SJCRH30 (cell line): ENCODE measurements around the gene ATG5. TPM values are rescaled to one million over a fixed set of nuclear protein-coding genes. Genes with fewer than 3 reads are reported as not detected.

Source experiments
- DNase-seq, 2 experiments: peaks; one replicate each; pipeline ENCODE4 v3.0.0-alpha.2; 2015 to 2020
- H3K27ac ChIP-seq: fragments of 250-450 bp; sonication (Bioruptor Pico); 2 replicates; pipeline ENCODE4 v1.5.1; 2020; ENCODE audit warnings: mild to moderate bottlenecking, moderate library complexity
- H3K27me3 ChIP-seq: fragments of 250-450 bp; sonication (Bioruptor Pico); 2 replicates; pipeline ENCODE4 v1.5.1; 2020; ENCODE audit warnings: mild to moderate bottlenecking, moderate library complexity
- H3K36me3 ChIP-seq: fragments of 250-450 bp; sonication (Bioruptor Pico); 2 replicates; pipeline ENCODE4 v1.5.1; 2020; ENCODE audit warnings: mild to moderate bottlenecking, moderate library complexity
- H3K4me1 ChIP-seq: fragments of 250-450 bp; sonication (Bioruptor Pico); 2 replicates; pipeline ENCODE4 v1.5.1; 2020; ENCODE audit warnings: mild to moderate bottlenecking, moderate library complexity
- H3K4me3 ChIP-seq: fragments of 250-450 bp; sonication (Bioruptor Pico); 2 replicates; pipeline ENCODE4 v1.5.1; 2020; ENCODE audit warnings: mild to moderate bottlenecking, moderate library complexity
- H3K9me3 ChIP-seq: fragments of 250-450 bp; sonication (Bioruptor Pico); replicated peaks from 2 replicates; pipeline ENCODE4 v1.5.1; 2020; ENCODE audit warnings: mild to moderate bottlenecking, moderate library complexity
- total RNA-seq: library from RNA; depleted of rRNA; stranded (reverse); fragments of >200 nt; shearing (Covaris generic); gene quantifications from 2 replicates; pipeline ENCODE4 v1.2.3, GENCODE V29; 2014

The ATG5 gene
- total RNA-seq, 1 experiment from 2014 or later: 49.1 TPM

- no peak overlapping the region for H3K27ac ChIP-seq
- H3K4me1 ChIP-seq: 0 out of 2 replicates have a peak, but pooled peaks cover 2% of the 10 kb centered on the region
- peak; percentile 25 to 56 for DNase-seq
Measured at GRCh38 chr6:106334646-106335448, 9.3 kb upstream of the ATG5 start.

DNA sequence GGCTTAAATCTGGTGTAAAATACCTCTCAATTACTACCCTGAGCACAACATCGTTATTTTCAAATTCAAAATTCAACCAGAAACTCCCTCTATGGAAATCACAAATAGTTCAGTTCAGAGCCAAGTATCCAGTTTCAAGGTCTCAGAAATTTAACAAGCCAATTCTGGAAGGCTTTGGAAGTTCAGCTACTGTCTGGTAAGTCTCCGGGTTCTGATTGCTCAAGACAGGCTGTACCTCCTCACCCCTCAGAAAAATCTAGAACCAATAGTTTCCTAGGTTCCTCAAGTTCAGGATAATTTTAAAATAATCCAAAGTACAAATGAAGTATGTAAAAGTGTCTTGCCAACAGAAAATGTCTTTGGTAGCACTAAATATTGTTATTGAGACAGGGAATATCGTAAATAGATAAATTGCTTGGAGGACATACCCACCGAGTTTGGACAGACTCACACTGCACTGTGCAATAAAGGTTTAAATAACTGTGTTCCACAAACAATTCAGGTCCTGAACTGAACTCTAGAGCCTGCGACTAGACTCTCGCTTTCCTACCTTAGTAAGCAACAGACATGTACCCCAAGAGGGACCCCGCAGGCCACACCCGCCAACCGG, 729 bp downstream of the ATG5 start:
- Histone ChIP-seq H3K36me3 (no peaks in the 10 kb centered on the region), H3K4me3 (peak overlapping the region; percentile 90), H3K27ac (peak overlapping the region; percentile 76), H3K4me1 (no peaks in the 10 kb centered on the region), H3K27me3 (no peaks in the 10 kb centered on the region), H3K9me3 (no peaks in the 10 kb centered on the region)
- DNase-seq: no peak

More at GRCh38 chr6:106334646-106335448, 9.3 kb upstream of the ATG5 start:
- Histone ChIP-seq H3K9me3 (no peaks in the 10 kb centered on the region), H3K4me3 (no peak overlapping the region), H3K36me3 (no peaks in the 10 kb centered on the region), H3K27me3 (no peaks in the 10 kb centered on the region)

- H3K27me3 ChIP-seq: no peaks in the 10 kb centered on the region
- peaks cover 2% of the 10 kb centered on the region for H3K4me1 ChIP-seq
- no peaks in the 10 kb centered on the region for H3K36me3 ChIP-seq
- DNase-seq: no peak
- no peaks in the 10 kb centered on the region for H3K9me3 ChIP-seq
- H3K27ac ChIP-seq: no peak overlapping the region
- H3K4me3 ChIP-seq: no peak overlapping the region
Measured at GRCh38 chr6:106321940-106322339, 3.6 kb downstream of the ATG5 start.

GRCh38 chr6:106318851-106319250, 6.7 kb downstream of the ATG5 start:
- Histone ChIP-seq H3K4me3 (no peak overlapping the region), H3K36me3 (peaks cover 20% of the 10 kb centered on the region), H3K4me1 (peaks cover 21% of the 10 kb centered on the region), H3K27ac (no peak overlapping the region), H3K9me3 (no peaks in the 10 kb centered on the region), H3K27me3 (no peaks in the 10 kb centered on the region)
- no peak for DNase-seq

- H3K27me3 ChIP-seq: no peaks in the 10 kb centered on the region
- no peak overlapping the region for H3K4me3 ChIP-seq
- H3K36me3 ChIP-seq: peaks cover 27% of the 10 kb centered on the region
- no peak for DNase-seq
- H3K27ac ChIP-seq: no peak overlapping the region
- H3K9me3 ChIP-seq: no peaks in the 10 kb centered on the region
- peaks cover 21% of the 10 kb centered on the region for H3K4me1 ChIP-seq
Measured at GRCh38 chr6:106318061-106318460, 7.5 kb downstream of the ATG5 start.

GRCh38 chr6:106316375-106316766, 9.2 kb downstream of the ATG5 start:
- Histone ChIP-seq H3K9me3 (no peaks in the 10 kb centered on the region), H3K27me3 (no peaks in the 10 kb centered on the region), H3K4me1 (peaks cover 26% of the 10 kb centered on the region), H3K36me3 (peaks cover 29% of the 10 kb centered on the region), H3K27ac (peak overlapping the region; percentile 61), H3K4me3 (no peak overlapping the region)
- no peak for DNase-seq

- Histone ChIP-seq H3K27me3 (no peaks in the 10 kb centered on the region), H3K9me3 (no peaks in the 10 kb centered on the region), H3K4me3 (no peak overlapping the region), H3K36me3 (peaks cover 31% of the 10 kb centered on the region), H3K27ac (peak overlapping the region; percentile 61), H3K4me1 (peaks cover 31% of the 10 kb centered on the region)
- DNase-seq: peak; percentile 35 to 73
Measured at GRCh38 chr6:106315765-106316374, 9.7 kb downstream of the ATG5 start.

DNA sequence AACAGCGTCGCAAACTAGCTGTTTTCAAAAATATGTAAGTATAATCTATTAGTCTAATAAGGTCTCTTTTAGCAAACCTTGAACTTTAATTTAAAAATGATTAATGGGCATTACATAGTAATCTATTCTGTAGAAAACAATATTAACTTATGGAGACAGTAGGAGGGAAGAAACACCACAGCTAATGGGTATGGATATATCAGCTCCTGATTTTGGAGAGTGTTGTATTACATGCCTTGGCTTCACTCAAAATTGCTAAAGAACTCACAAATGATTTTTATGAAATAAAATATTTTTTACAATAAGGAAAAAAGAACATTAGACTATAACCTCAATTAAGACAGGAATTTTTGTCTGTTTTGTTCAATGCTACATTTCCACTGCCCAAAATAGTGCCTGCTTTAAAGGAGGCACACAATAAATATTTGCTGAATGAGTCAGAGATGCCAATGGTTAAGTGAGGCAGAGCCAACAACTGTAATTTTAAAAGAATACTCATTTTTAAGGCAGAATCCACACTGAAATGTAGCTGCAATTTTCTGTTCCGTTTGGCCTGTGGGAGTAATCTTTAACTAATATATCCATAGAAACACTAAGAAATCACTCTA, 15.7 kb downstream of the ATG5 start:
- Histone ChIP-seq H3K4me1 (peaks cover 36% of the 10 kb centered on the region), H3K9me3 (no peaks in the 10 kb centered on the region), H3K4me3 (no peak overlapping the region), H3K27me3 (no peaks in the 10 kb centered on the region), H3K27ac (peak overlapping the region; percentile 35), H3K36me3 (peaks cover 38% of the 10 kb centered on the region)
- peak in 1 of 2 experiments; percentile 41 for DNase-seq

DNA sequence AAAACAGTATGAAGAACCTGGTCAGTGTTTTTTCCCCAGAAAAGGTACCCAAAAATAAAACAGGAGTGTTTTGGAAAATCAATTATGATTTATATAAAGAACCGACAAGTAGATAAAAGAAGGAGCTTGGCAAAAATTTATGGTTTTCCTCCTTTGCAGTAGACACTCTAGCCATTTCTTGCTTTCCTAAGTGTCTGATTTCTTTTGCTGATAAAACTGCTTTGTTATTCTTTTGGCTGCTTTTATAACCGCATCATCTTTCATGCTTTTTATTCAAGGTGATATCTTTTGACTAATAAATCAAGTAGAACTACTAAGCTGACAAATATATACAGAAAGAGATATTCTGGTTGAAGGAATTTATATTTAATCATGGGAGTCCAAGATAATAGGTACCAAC, 16.6 kb downstream of the ATG5 start:
- H3K4me1 ChIP-seq: peaks cover 36% of the 10 kb centered on the region
- no peaks in the 10 kb centered on the region for H3K9me3 ChIP-seq
- peaks cover 29% of the 10 kb centered on the region for H3K36me3 ChIP-seq
- H3K27ac ChIP-seq: no peak overlapping the region
- no peak overlapping the region for H3K4me3 ChIP-seq
- no peak for DNase-seq
- H3K27me3 ChIP-seq: no peaks in the 10 kb centered on the region

DNA sequence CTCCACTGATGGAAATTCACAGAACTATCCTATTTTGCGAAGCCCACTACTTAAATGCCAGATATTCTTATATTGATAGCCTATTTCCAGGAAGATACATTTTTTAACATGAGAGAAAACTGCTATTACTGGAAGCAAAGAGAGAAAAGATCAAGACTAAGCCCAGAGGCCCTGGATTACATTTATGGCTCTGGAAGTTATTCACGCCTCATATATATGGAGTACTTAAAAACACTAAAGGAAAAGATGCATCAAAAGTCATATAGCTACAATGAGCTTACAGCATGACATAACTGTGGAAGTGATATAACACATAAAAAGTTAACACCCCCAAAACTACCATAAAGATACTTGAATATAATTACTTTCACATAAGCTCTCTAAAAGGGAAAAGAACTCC, 19.8 kb downstream of the ATG5 start:
- no peaks in the 10 kb centered on the region for H3K27me3 ChIP-seq
- no peak overlapping the region for H3K27ac ChIP-seq
- peaks cover 16% of the 10 kb centered on the region for H3K36me3 ChIP-seq
- no peak overlapping the region for H3K4me3 ChIP-seq
- H3K4me1 ChIP-seq: peaks cover 24% of the 10 kb centered on the region
- H3K9me3 ChIP-seq: no peaks in the 10 kb centered on the region
- no peak for DNase-seq

GRCh38 chr6:106300944-106301343, 24.6 kb downstream of the ATG5 start:
- Histone ChIP-seq H3K27me3 (no peaks in the 10 kb centered on the region), H3K27ac (no peak overlapping the region), H3K4me1 (no peaks in the 10 kb centered on the region), H3K4me3 (no peak overlapping the region), H3K36me3 (no peaks in the 10 kb centered on the region; the same call in 1 of the 2 replicates), H3K9me3 (no peaks in the 10 kb centered on the region)
- DNase-seq: peak in 1 of 2 experiments; percentile 38

DNA sequence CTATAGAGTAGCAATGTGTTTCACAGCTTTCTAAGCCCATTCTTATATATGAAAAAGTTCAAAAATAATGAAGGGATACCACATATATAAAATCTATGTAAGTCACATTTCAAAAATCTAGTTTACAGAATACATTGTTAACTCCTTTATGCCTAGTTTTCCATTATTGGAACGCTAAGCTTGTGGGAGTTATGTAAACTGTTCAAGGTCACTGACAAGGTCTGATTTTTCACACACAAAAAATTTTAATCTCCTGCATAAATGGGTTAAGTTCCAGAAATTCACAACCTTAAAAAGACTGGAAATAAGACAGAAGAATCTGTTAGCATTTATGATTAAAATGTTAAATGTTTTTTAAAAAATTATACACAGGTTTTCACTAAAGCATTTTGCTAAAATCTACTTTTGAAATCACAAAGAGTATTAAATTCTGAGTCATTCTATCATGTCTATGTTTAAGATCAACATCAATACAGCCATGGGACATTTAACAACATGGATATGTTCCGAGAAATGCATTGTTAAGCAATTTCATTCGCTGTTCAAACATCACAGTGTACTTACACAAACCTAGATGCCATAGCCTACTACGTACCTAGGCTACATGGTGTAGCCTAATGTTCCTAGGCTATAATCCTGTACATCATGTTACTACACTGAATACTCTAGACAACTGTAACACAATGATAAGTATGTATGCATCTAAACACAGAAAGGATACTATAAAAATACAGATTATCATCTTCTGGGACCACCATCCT, 25.4 kb downstream of the ATG5 start:
- no peaks in the 10 kb centered on the region for H3K9me3 ChIP-seq
- H3K4me3 ChIP-seq: no peak overlapping the region
- H3K36me3 ChIP-seq: no peaks in the 10 kb centered on the region
- H3K27ac ChIP-seq: no peak overlapping the region
- no peak for DNase-seq
- H3K4me1 ChIP-seq: no peaks in the 10 kb centered on the region
- H3K27me3 ChIP-seq: no peaks in the 10 kb centered on the region

- H3K36me3 ChIP-seq: peaks cover 14% of the 10 kb centered on the region
Measured at GRCh38 chr6:106293116-106293515, 32.4 kb downstream of the ATG5 start.

GRCh38 chr6:106290954-106291353, 34.6 kb downstream of the ATG5 start:
- Histone ChIP-seq H3K4me1 (no peaks in the 10 kb centered on the region), H3K4me3 (no peak overlapping the region), H3K27me3 (no peaks in the 10 kb centered on the region), H3K9me3 (peaks cover 5% of the 10 kb centered on the region; the same call in 1 of the 2 replicates), H3K36me3 (peaks cover 14% of the 10 kb centered on the region), H3K27ac (no peak overlapping the region)
- DNase-seq: no peak

More at GRCh38 chr6:106293116-106293515, 32.4 kb downstream of the ATG5 start:
- H3K9me3 ChIP-seq: peaks cover 5% of the 10 kb centered on the region; the same call in 1 of the 2 replicates
- no peaks in the 10 kb centered on the region for H3K4me1 ChIP-seq
- no peak overlapping the region for H3K27ac ChIP-seq
- DNase-seq: no peak
- H3K4me3 ChIP-seq: no peak overlapping the region
- H3K27me3 ChIP-seq: no peaks in the 10 kb centered on the region
